Duodenal mucosa (tissue), 2 donors: Measurements from ENCODE around the gene LRFN3.

ENCODE experiments used
- H3K27ac ChIP-seq: one replicate; pipeline ENCODE4 v1.7.0; 2013; ENCODE audit warnings: low read depth, low read length
- H3K27me3 ChIP-seq, 2 donors: one replicate each; pipeline ENCODE4 v1.7.0; 2013; ENCODE audit warnings: low read length in 2 of 2, control low read depth in 1 of 2; ENCODE audit not compliant: insufficient read depth in 2 of 2, control insufficient read depth in 1 of 2
- H3K36me3 ChIP-seq, 2 donors: one replicate each; pipeline ENCODE4 v1.7.0; 2013; ENCODE audit warnings: low read length in 2 of 2, control low read depth in 1 of 2; ENCODE audit not compliant: insufficient read depth in 2 of 2, control insufficient read depth in 1 of 2
- H3K4me1 ChIP-seq, 2 donors: one replicate each; pipeline ENCODE4 v1.7.0; 2013; ENCODE audit warnings: low read length in 2 of 2, control low read depth in 1 of 2; ENCODE audit not compliant: insufficient read depth in 2 of 2, control insufficient read depth in 1 of 2
- H3K4me3 ChIP-seq, 2 donors: one replicate each; pipeline ENCODE4 v1.7.0; 2013; ENCODE audit warnings: low read length in 2 of 2, low read depth in 1 of 2
- H3K9ac ChIP-seq, 2 donors: one replicate each; pipeline ENCODE4 v1.7.0; 2013; ENCODE audit warnings: low read length in 2 of 2, low read depth in 1 of 2
- H3K9me3 ChIP-seq, 2 donors: one replicate each; pipeline ENCODE4 v1.7.0; 2013; ENCODE audit warnings: low read length in 2 of 2, control low read depth in 1 of 2; ENCODE audit not compliant: control insufficient read depth in 1 of 2

The LRFN3 gene

GRCh38 chr19:35937345-35938281, 1.4 kb downstream of the LRFN3 start:
- peak overlapping the region; percentile 64 to 84 for H3K9ac ChIP-seq
- peaks cover 24 to 31% of the 10 kb centered on the region in 2 donors for H3K4me1 ChIP-seq
- no peaks in the 10 kb centered on the region for H3K9me3 ChIP-seq
- no peaks in the 10 kb centered on the region for H3K27me3 ChIP-seq
- H3K27ac ChIP-seq: no peak overlapping the region
- peaks cover 0 to 14% of the 10 kb centered on the region in 2 donors for H3K36me3 ChIP-seq
- peak overlapping the region; percentile 63 to 73 for H3K4me3 ChIP-seq

GRCh38 chr19:35938282-35939224, 2.4 kb downstream of the LRFN3 start:
- peaks cover 24 to 31% of the 10 kb centered on the region in 2 donors for H3K4me1 ChIP-seq
- H3K27me3 ChIP-seq: no peaks in the 10 kb centered on the region
- peaks cover 0 to 14% of the 10 kb centered on the region in 2 donors for H3K36me3 ChIP-seq
- no peak overlapping the region for H3K27ac ChIP-seq
- no peak overlapping the region for H3K9ac ChIP-seq
- no peaks in the 10 kb centered on the region for H3K9me3 ChIP-seq
- H3K4me3 ChIP-seq: peak overlapping the region; percentile 63 to 73

GRCh38 chr19:35939307-35940077, 3.3 kb downstream of the LRFN3 start:
- no peak overlapping the region for H3K9ac ChIP-seq
- H3K27ac ChIP-seq: no peak overlapping the region
- no peaks in the 10 kb centered on the region for H3K27me3 ChIP-seq
- H3K4me1 ChIP-seq: peaks cover 24 to 31% of the 10 kb centered on the region in 2 donors
- H3K36me3 ChIP-seq: peaks cover 0 to 17% of the 10 kb centered on the region in 2 donors
- no peak overlapping the region for H3K4me3 ChIP-seq
- H3K9me3 ChIP-seq: no peaks in the 10 kb centered on the region

- Histone ChIP-seq H3K9ac (no peak overlapping the region), H3K27ac (no peak overlapping the region), H3K27me3 (no peaks in the 10 kb centered on the region), H3K4me1 (peaks cover 24 to 28% of the 10 kb centered on the region in 2 donors), H3K9me3 (no peaks in the 10 kb centered on the region), H3K4me3 (no peak overlapping the region), H3K36me3 (peaks cover 0 to 17% of the 10 kb centered on the region in 2 donors)
Measured at GRCh38 chr19:35940078-35940775, 4.1 kb downstream of the LRFN3 start.

GRCh38 chr19:35940839-35941238, 4.7 kb downstream of the LRFN3 start:
- no peaks in the 10 kb centered on the region for H3K27me3 ChIP-seq
- H3K9ac ChIP-seq: no peak overlapping the region
- H3K36me3 ChIP-seq: peaks cover 0 to 17% of the 10 kb centered on the region in 2 donors
- H3K4me3 ChIP-seq: no peak overlapping the region
- peaks cover 20 to 21% of the 10 kb centered on the region in 2 donors for H3K4me1 ChIP-seq
- no peak overlapping the region for H3K27ac ChIP-seq
- no peaks in the 10 kb centered on the region for H3K9me3 ChIP-seq

GRCh38 chr19:35942235-35942634, 6.1 kb downstream of the LRFN3 start:
- no peak overlapping the region for H3K4me3 ChIP-seq
- peaks cover 0 to 17% of the 10 kb centered on the region in 2 donors for H3K36me3 ChIP-seq
- H3K9me3 ChIP-seq: no peaks in the 10 kb centered on the region
- H3K27ac ChIP-seq: no peak overlapping the region
- H3K27me3 ChIP-seq: no peaks in the 10 kb centered on the region
- no peak overlapping the region for H3K9ac ChIP-seq
- peaks cover 11 to 13% of the 10 kb centered on the region in 2 donors for H3K4me1 ChIP-seq

GRCh38 chr19:35943321-35944301, 7.4 kb downstream of the LRFN3 start:
- H3K36me3 ChIP-seq: peaks cover 0 to 17% of the 10 kb centered on the region in 2 donors
- no peak overlapping the region for H3K9ac ChIP-seq
- H3K27me3 ChIP-seq: no peaks in the 10 kb centered on the region
- no peak overlapping the region for H3K4me3 ChIP-seq
- H3K27ac ChIP-seq: no peak overlapping the region
- no peaks in the 10 kb centered on the region for H3K4me1 ChIP-seq
- H3K9me3 ChIP-seq: no peaks in the 10 kb centered on the region

GRCh38 chr19:35944556-35944955, 8.4 kb downstream of the LRFN3 start:
- H3K4me1 ChIP-seq: no peaks in the 10 kb centered on the region
- H3K27ac ChIP-seq: no peak overlapping the region
- no peak overlapping the region for H3K9ac ChIP-seq
- peaks cover 0 to 11% of the 10 kb centered on the region in 2 donors for H3K36me3 ChIP-seq
- H3K9me3 ChIP-seq: no peaks in the 10 kb centered on the region
- H3K4me3 ChIP-seq: no peak overlapping the region
- H3K27me3 ChIP-seq: no peaks in the 10 kb centered on the region
